H1 (cell line): ENCODE data around the gene RECK. TPM values are rescaled to one million over a fixed set of nuclear protein-coding genes. Genes with fewer than 3 reads are reported as not detected.

Experiments
- CTCF ChIA-PET: fragments of 300-600 bp; sonication (Branson Sonifier 250); formaldehyde crosslinking; loops from one replicate; lab custom pipeline; 2021; ENCODE audit not compliant: partially characterized antibody; lab: Charles Lee
- POLR2A ChIA-PET: fragments of 300-600 bp; sonication (Branson Sonifier 250); formaldehyde crosslinking; loops from one replicate; lab custom pipeline; 2021; ENCODE audit warnings: inconsistent platforms; ENCODE audit not compliant: partially characterized antibody; lab: Charles Lee
- DNase-seq, 2 experiments: peaks; one replicate each; pipeline versions ENCODE4 v3.0.0 to v3.0.0-alpha.2; 2010 to 2022; ENCODE audit warnings: low spot score in 2 of 2, low read depth in 1 of 2, mixed read lengths in 1 of 2
- FAIRE-seq: peaks from 2 replicates; lab custom pipeline; 2011; peaks lifted over from hg19 to GRCh38; lab: Jason Lieb, UNC
- H2AFZ ChIP-seq: 2 replicates; pipeline ENCODE4 v1.8.1; 2012; ENCODE audit warnings: low read length, inconsistent platforms
- H2AK5ac ChIP-seq: 2 replicates; pipeline ENCODE4 v1.6.1; 2013; ENCODE audit warnings: low read depth, low read length
- H2BK120ac ChIP-seq: replicated peaks from 2 replicates; pipeline ENCODE3; 2013; ENCODE audit warnings: low read depth, low read length, inconsistent platforms
- H2BK12ac ChIP-seq: 2 replicates; pipeline ENCODE4 v1.6.1; 2013; ENCODE audit warnings: low read depth, low read length
- H2BK15ac ChIP-seq: 2 replicates; pipeline ENCODE4 v1.6.1; 2013; ENCODE audit warnings: low read length
- H2BK20ac ChIP-seq: 2 replicates; pipeline ENCODE4 v1.6.1; 2013; ENCODE audit warnings: low read length
- H2BK5ac ChIP-seq: 2 replicates; pipeline ENCODE4 v1.6.1; 2013; ENCODE audit warnings: low read depth, low read length
- H3K14ac ChIP-seq: 2 replicates; pipeline ENCODE4 v1.6.1; 2013; ENCODE audit warnings: inconsistent platforms; ENCODE audit not compliant: insufficient read length
- H3K18ac ChIP-seq: 2 replicates; pipeline ENCODE4 v1.6.1; 2013; ENCODE audit warnings: low read length; ENCODE audit errors: extremely low read depth
- H3K23ac ChIP-seq: 2 replicates; pipeline ENCODE4 v1.6.1; 2013; ENCODE audit warnings: inconsistent platforms; ENCODE audit not compliant: insufficient read length
- H3K23me2 ChIP-seq: 2 replicates; pipeline ENCODE4 v1.6.1; 2013; ENCODE audit warnings: low read depth, low read length
- H3K27ac ChIP-seq: 2 replicates; pipeline ENCODE4 v1.6.1; 2011; ENCODE audit warnings: low read depth, low read length, inconsistent platforms
- H3K27me3 ChIP-seq, 4 experiments: replicated peaks in 1 of 4; 1 replicate in 1 of 4; 2 replicates in 3 of 4; pipeline versions ENCODE4 v1.6.1 to v1.8.1; 2011 to 2013; ENCODE audit warnings: low read length in 3 of 4, mild to moderate bottlenecking in 3 of 4, inconsistent platforms in 2 of 4, mixed read lengths in 2 of 4, moderate library complexity in 1 of 4; ENCODE audit not compliant: control insufficient read depth in 3 of 4, insufficient read depth in 3 of 4; ENCODE audit errors: extremely low read depth in 1 of 4
- H3K36me3 ChIP-seq, 4 experiments: 2 replicates each; pipeline versions ENCODE4 v1.6.1 to v1.8.1; 2011 to 2013; ENCODE audit warnings: mild to moderate bottlenecking in 4 of 4, low read length in 3 of 4, moderate library complexity in 2 of 4, control low read depth in 1 of 4, inconsistent platforms in 1 of 4; ENCODE audit not compliant: insufficient read depth in 4 of 4, control insufficient read depth in 2 of 4
- H3K4ac ChIP-seq: replicated peaks from 2 replicates; pipeline ENCODE3; 2013; ENCODE audit warnings: low read length, low read depth, mixed read lengths, inconsistent platforms; ENCODE audit not compliant: insufficient read length
- H3K4me1 ChIP-seq, 4 experiments: replicated peaks in 1 of 4; 1 replicate in 1 of 4; 2 replicates in 3 of 4; pipeline versions ENCODE4 v1.6.1 to v1.8.1; 2011 to 2013; ENCODE audit warnings: low read length in 3 of 4, inconsistent platforms in 2 of 4, mixed read lengths in 1 of 4; ENCODE audit not compliant: insufficient read depth in 4 of 4, control insufficient read depth in 3 of 4
- H3K4me2 ChIP-seq, 2 experiments: 2 replicates each; pipeline versions ENCODE4 v1.6.1 to v1.8.1; 2011 to 2013; ENCODE audit warnings: low read depth in 2 of 2, low read length in 2 of 2, control low read depth in 1 of 2, inconsistent platforms in 1 of 2, mild to moderate bottlenecking in 1 of 2; ENCODE audit not compliant: insufficient read depth in 1 of 2
- H3K4me3 ChIP-seq, 4 experiments: fragments of 200-600, 300-600 bp in 1 of 4; sonication (generic), shearing (Covaris generic), sonication (Bioruptor Twin) in 1 of 4; 2 replicates each; pipeline versions ENCODE4 v1.5.1 to v1.8.1; 2011 to 2016; ENCODE audit warnings: low read length in 4 of 4, low read depth in 3 of 4, control low read depth in 2 of 4, inconsistent platforms in 2 of 4, mild to moderate bottlenecking in 2 of 4, mixed read lengths in 1 of 4, moderate library complexity in 1 of 4; ENCODE audit not compliant: insufficient read depth in 2 of 4; ENCODE audit errors: extremely low read depth in 1 of 4
- H3K56ac ChIP-seq: replicated peaks from 2 replicates; pipeline ENCODE3; 2013; ENCODE audit warnings: low read depth, mild to moderate bottlenecking, mixed read lengths, low read length, inconsistent platforms; ENCODE audit not compliant: insufficient read length
- H3K79me1 ChIP-seq: 2 replicates; pipeline ENCODE4 v1.6.1; 2013; ENCODE audit warnings: low read depth, low read length, control low read depth
- H3K79me2 ChIP-seq, 2 experiments: 2 replicates each; pipeline versions ENCODE4 v1.6.1 to v1.8.1; 2012 to 2013; ENCODE audit warnings: low read length in 2 of 2, mild to moderate bottlenecking in 2 of 2, inconsistent platforms in 1 of 2; ENCODE audit not compliant: insufficient read depth in 2 of 2, control insufficient read depth in 1 of 2
- H3K9ac ChIP-seq, 4 experiments: replicated peaks in 1 of 4; 1 replicate in 1 of 4; 2 replicates in 3 of 4; pipeline versions ENCODE4 v1.6.1 to v1.8.1; 2011 to 2013; ENCODE audit warnings: low read depth in 3 of 4, low read length in 3 of 4, control low read depth in 2 of 4, mild to moderate bottlenecking in 2 of 4, moderate library complexity in 2 of 4, inconsistent platforms in 1 of 4; ENCODE audit errors: extremely low read depth in 1 of 4
- H3K9me3 ChIP-seq, 2 experiments: 2 replicates each; pipeline versions ENCODE4 v1.6.1 to v1.8.1; 2012 to 2013; ENCODE audit warnings: mild to moderate bottlenecking in 2 of 2, moderate library complexity in 2 of 2, control low read depth in 1 of 2, inconsistent platforms in 1 of 2, low read depth in 1 of 2, low read length in 1 of 2, mixed read lengths in 1 of 2; ENCODE audit not compliant: insufficient read depth in 2 of 2
- H4K20me1 ChIP-seq, 2 experiments: replicated peaks in 1 of 2; 2 replicates each; pipeline versions ENCODE3 to v1.8.1; 2011 to 2013; ENCODE audit warnings: inconsistent platforms in 2 of 2, low read length in 2 of 2, mild to moderate bottlenecking in 1 of 2; ENCODE audit not compliant: insufficient read depth in 2 of 2, control insufficient read depth in 1 of 2
- H4K5ac ChIP-seq: 2 replicates; pipeline ENCODE4 v1.6.1; 2013; ENCODE audit warnings: low read length, low read depth, mixed read lengths, inconsistent platforms; ENCODE audit not compliant: insufficient read length
- H4K8ac ChIP-seq: 2 replicates; pipeline ENCODE4 v1.8.0; 2013; ENCODE audit warnings: mild to moderate bottlenecking, moderate library complexity, low read length, inconsistent platforms; ENCODE audit not compliant: insufficient read depth; ENCODE audit errors: extremely low read depth
- H4K91ac ChIP-seq: replicated peaks from 2 replicates; pipeline ENCODE3; 2013; ENCODE audit warnings: low read length, mixed read lengths, inconsistent platforms; ENCODE audit not compliant: insufficient read length
- TBP ChIP-seq: IDR thresholded peaks from 2 replicates; pipeline ENCODE4 v1.6.1; 2011; ENCODE audit warnings: low read depth, low read length, improper control_type of control experiment
- WGBS, 2 experiments: shearing (Covaris generic) in 1 of 2; methylation state at CpG; one replicate each; pipeline versions ENCODE4 v1.1.6 to v1.1.7; 2013 to 2015; ENCODE audit warnings: low lambda C conversion rate in 2 of 2, mixed read lengths in 2 of 2, inconsistent platforms in 1 of 2, low coverage in 1 of 2, missing lambda C conversion rate in 1 of 2; ENCODE audit not compliant: insufficient replicate concordance in 2 of 2, insufficient coverage in 1 of 2, insufficient read length in 1 of 2; ENCODE audit errors: extremely low coverage in 1 of 2, missing lambda C conversion rate in 1 of 2; 5-methylcytosine and 5-hydroxymethylcytosine counted together
- polyA plus RNA-seq, 7 experiments: library from polyadenylated mRNA; depleted of rRNA in 3 of 7; stranded (reverse) in 5 of 7; unstranded in 2 of 7; fragments of >200 nt in 5 of 7; fragments of 200-250 nt in 2 of 7; gene quantifications; 1 replicate in 5 of 7; 2 replicates in 1 of 7; 4 replicates in 1 of 7; pipeline versions ENCODE4 v1.2.1 to v1.2.3, GENCODE V29; 2011 to 2013; ENCODE audit warnings: missing spikeins in 2 of 7, mixed read lengths in 2 of 7
- total RNA-seq: library from RNA; stranded (reverse); fragmentation: NEBNext Ultra II Directional; extraction: Animal tissue kit (Norgen Biotek cat#: 25700); gene quantifications from 2 replicates; pipeline ENCODE4 v1.2.1, GENCODE V29; 2021

RECK gene
- total and polyA plus RNA-seq, 2 of the 8 experiments (the other 6 are each of a cell fraction or from before 2014, with no cell fraction given), result 5.4 to 9.8 TPM

DNA sequence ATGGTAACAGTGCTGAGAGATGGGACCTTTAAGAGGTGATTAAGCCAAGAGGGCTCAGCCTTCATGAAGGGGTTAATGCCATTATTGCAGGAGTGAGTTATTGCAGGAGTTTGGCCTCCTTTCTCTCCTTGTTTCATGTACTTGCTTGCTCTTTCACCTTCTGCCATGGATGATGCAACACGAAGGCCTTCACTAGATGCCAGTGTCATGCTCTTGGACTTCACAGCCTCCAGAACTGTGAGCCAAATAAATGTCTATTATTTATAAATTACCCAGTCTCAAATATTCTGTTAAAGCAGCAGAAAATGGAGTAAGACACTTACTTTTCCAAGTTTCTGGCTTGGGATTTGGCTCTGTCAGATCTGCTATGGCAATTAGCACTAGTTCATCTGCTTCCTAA, 38.4 kb upstream of the RECK start:
- Histone ChIP-seq H4K91ac (no peak overlapping the region), H3K9ac (no peak overlapping the region), H2AFZ (no peak overlapping the region), H3K4ac (no peak overlapping the region), H2BK15ac (no peak overlapping the region), H3K56ac (no peak overlapping the region), H4K20me1 (no peaks in the 10 kb centered on the region), H3K23me2 (no peaks in the 10 kb centered on the region; the same call in 1 of the 2 replicates), H3K9me3 (peaks cover 4 to 7% of the 10 kb centered on the region in 2 experiments; a peak in 3 of 4 replicates), H3K4me3 (no peak overlapping the region), H2BK5ac (no peak overlapping the region), H3K14ac (no peak overlapping the region), H3K4me2 (no peak overlapping the region), H2BK12ac (no peak overlapping the region), H3K4me1 (peaks cover 0 to 4% (median 0%) of the 10 kb centered on the region in 4 experiments; a peak in 1 of 7 replicates), H3K36me3 (no peaks in the 10 kb centered on the region), H2BK20ac (no peak overlapping the region), H3K27me3 (no peaks in the 10 kb centered on the region), H2AK5ac (no peak overlapping the region), H3K79me1 (no peaks in the 10 kb centered on the region), H3K23ac (no peak overlapping the region), H4K8ac (no peak overlapping the region), H3K27ac (no peak overlapping the region), H2BK120ac (no peak overlapping the region), H3K18ac (no peak overlapping the region), H4K5ac (no peak overlapping the region), H3K79me2 (no peaks in the 10 kb centered on the region)
- WGBS, 2 experiments, result 100% methylated on average over 1 of the region's 1 CpG; no CpG with 5 or more reads in 1 of the 2 experiments
- TF ChIP-seq TBP, result no peak
- DNase-seq (no peak), FAIRE-seq (no peak)
- ChIA-PET POLR2A (no interaction called here), CTCF (no interaction called here)
